Measurements from ENCODE around the gene TNIK. TPM values are rescaled to one million over a fixed set of nuclear protein-coding genes. Genes with fewer than 3 reads are reported as not detected.

Gene TNIK
- total and polyA plus RNA-seq, 2 donors from 2014 or later, result 3.6 to 48.9 TPM

GRCh38 chr3:171110715-171111114, 349.5 kb downstream of the TNIK start:
- Histone ChIP-seq H3K27ac (ENCODE audit: low read depth in 2 of 2, low read length in 2 of 2) (no peak overlapping the region), H3K27me3 (ENCODE audit: control insufficient read depth, insufficient read depth, low read length) (no peaks in the 10 kb centered on the region), H3K36me3 (ENCODE audit: control insufficient read depth in 2 of 3, insufficient read depth in 3 of 3, low read length in 3 of 3) (no peaks in the 10 kb centered on the region), H3K9me3 (ENCODE audit: control insufficient read depth in 2 of 3, insufficient read depth in 1 of 3, low read length in 3 of 3) (no peaks in the 10 kb centered on the region), H3K4me3 (ENCODE audit: low read length in 3 of 3) (no peak overlapping the region), H3K9ac (ENCODE audit: low read length in 3 of 3) (no peak overlapping the region), H3K4me1 (ENCODE audit: control insufficient read depth in 2 of 3, insufficient read depth in 2 of 3, low read depth in 1 of 3, low read length in 3 of 3) (no peaks in the 10 kb centered on the region)
- DNase-seq (no peak), FAIRE-seq (no peak)
- intact Hi-C loops (cut with DNase I), result no loop called here
- TF ChIP-seq CTCF (IDR thresholded peaks at IDR 0.05; ENCODE audit: borderline replicate concordance, extremely low read depth, insufficient read depth), result no peak

- Histone ChIP-seq H3K27me3 (ENCODE audit: control insufficient read depth, insufficient read depth, low read length) (no peaks in the 10 kb centered on the region), H3K4me1 (ENCODE audit: control insufficient read depth in 2 of 3, insufficient read depth in 2 of 3, low read depth in 1 of 3, low read length in 3 of 3) (no peaks in the 10 kb centered on the region), H3K9me3 (ENCODE audit: control insufficient read depth in 2 of 3, insufficient read depth in 1 of 3, low read length in 3 of 3) (no peaks in the 10 kb centered on the region), H3K27ac (ENCODE audit: low read depth in 2 of 2, low read length in 2 of 2) (no peak overlapping the region), H3K9ac (ENCODE audit: low read length in 3 of 3) (no peak overlapping the region), H3K4me3 (ENCODE audit: low read length in 3 of 3) (no peak overlapping the region), H3K36me3 (ENCODE audit: control insufficient read depth in 2 of 3, insufficient read depth in 3 of 3, low read length in 3 of 3) (no peaks in the 10 kb centered on the region)
- FAIRE-seq (no peak), DNase-seq (no peak)
- intact Hi-C loops (cut with DNase I), result no loop called here
- no peak for TF ChIP-seq CTCF (IDR thresholded peaks at IDR 0.05; ENCODE audit: borderline replicate concordance, extremely low read depth, insufficient read depth)
Measured at GRCh38 chr3:171108066-171108465, 352.1 kb downstream of the TNIK start.

- FAIRE-seq (no peak), DNase-seq (no peak)
- no peak for TF ChIP-seq CTCF (IDR thresholded peaks at IDR 0.05; ENCODE audit: borderline replicate concordance, extremely low read depth, insufficient read depth)
- no peak overlapping the region for H3K27ac ChIP-seq (ENCODE audit: low read depth in 2 of 2, low read length in 2 of 2)
- H3K9me3 ChIP-seq (ENCODE audit: control insufficient read depth in 2 of 3, insufficient read depth in 1 of 3, low read length in 3 of 3), result no peaks in the 10 kb centered on the region
- intact Hi-C loops (cut with DNase I), result no loop called here
- no peaks in the 10 kb centered on the region for H3K27me3 ChIP-seq (ENCODE audit: control insufficient read depth, insufficient read depth, low read length)
- no peak overlapping the region for H3K9ac ChIP-seq (ENCODE audit: low read length in 3 of 3)
- H3K4me3 ChIP-seq (ENCODE audit: low read length in 3 of 3), result no peak overlapping the region
- no peaks in the 10 kb centered on the region for H3K4me1 ChIP-seq (ENCODE audit: control insufficient read depth in 2 of 3, insufficient read depth in 2 of 3, low read depth in 1 of 3, low read length in 3 of 3)
- no peaks in the 10 kb centered on the region for H3K36me3 ChIP-seq (ENCODE audit: control insufficient read depth in 2 of 3, insufficient read depth in 3 of 3, low read length in 3 of 3)
Measured at GRCh38 chr3:171103185-171103584, 357.0 kb downstream of the TNIK start.

GRCh38 chr3:171101982-171102641, 358.1 kb downstream of the TNIK start:
- no peak for FAIRE-seq
- TF ChIP-seq CTCF (IDR thresholded peaks at IDR 0.05; ENCODE audit: borderline replicate concordance, extremely low read depth, insufficient read depth), result no peak
- H3K4me3 ChIP-seq (ENCODE audit: low read length in 3 of 3), result no peak overlapping the region
- no peak overlapping the region for H3K27ac ChIP-seq (ENCODE audit: low read depth in 2 of 2, low read length in 2 of 2)
- H3K4me1 ChIP-seq (ENCODE audit: control insufficient read depth in 2 of 3, insufficient read depth in 2 of 3, low read depth in 1 of 3, low read length in 3 of 3), result no peaks in the 10 kb centered on the region
- H3K36me3 ChIP-seq (ENCODE audit: control insufficient read depth in 2 of 3, insufficient read depth in 3 of 3, low read length in 3 of 3), result no peaks in the 10 kb centered on the region
- no peaks in the 10 kb centered on the region for H3K9me3 ChIP-seq (ENCODE audit: control insufficient read depth in 2 of 3, insufficient read depth in 1 of 3, low read length in 3 of 3)
- intact Hi-C loops (cut with DNase I), result no loop called here
- no peak for DNase-seq
- no peak overlapping the region for H3K9ac ChIP-seq (ENCODE audit: low read length in 3 of 3)
- H3K27me3 ChIP-seq (ENCODE audit: control insufficient read depth, insufficient read depth, low read length), result no peaks in the 10 kb centered on the region

All from kidney (tissue), 14 donors.